Activated naive CD8-positive, alpha-beta T cell treated with anti-CD3 and anti-CD28 coated beads for 36 hours (primary cell): Measurements from ENCODE around the gene MYH8. TPM values are rescaled to one million over a fixed set of nuclear protein-coding genes. Genes with fewer than 3 reads are reported as not detected.

Source experiments
- DNase-seq: peaks from one replicate; pipeline ENCODE4 v3.0.0; 2021
- H3K27ac Mint-ChIP-seq: one replicate; pipeline ENCODE4 v1.8.0; 2022; ENCODE audit warnings: mild to moderate bottlenecking, moderate library complexity, mixed read lengths
- H3K27me3 Mint-ChIP-seq: one replicate; pipeline ENCODE4 v1.8.0; 2022; ENCODE audit warnings: mild to moderate bottlenecking, mixed read lengths
- H3K36me3 Mint-ChIP-seq: one replicate; pipeline ENCODE4 v1.8.0; 2021; ENCODE audit warnings: mild to moderate bottlenecking, mixed read lengths
- H3K4me1 Mint-ChIP-seq: one replicate; pipeline ENCODE4 v1.8.0; 2021; ENCODE audit warnings: mixed read lengths
- H3K4me3 Mint-ChIP-seq: one replicate; pipeline ENCODE4 v1.8.0; 2022; ENCODE audit warnings: mild to moderate bottlenecking, moderate library complexity, mixed read lengths
- H3K9me3 Mint-ChIP-seq: one replicate; pipeline ENCODE4 v1.8.0; 2022; ENCODE audit warnings: mixed read lengths
- total RNA-seq, 2 experiments: library from RNA; stranded (reverse); gene quantifications; one replicate each; pipeline ENCODE4 v1.2.3, GENCODE V29; 2021

Gene MYH8
- not detected for total RNA-seq

GRCh38 chr17:10421900-10422542, at the start of gene MYH8:
MYH8 (minus strand) TSS chr17:10421950; CDS start chr17:10420227, 1,723 bp downstream.
- no peaks in the 10 kb centered on the region for H3K36me3 Mint-ChIP-seq
- no peak for DNase-seq
- no peaks in the 10 kb centered on the region for H3K4me1 Mint-ChIP-seq
- peaks cover 24% of the 10 kb centered on the region for H3K27me3 Mint-ChIP-seq
- no peaks in the 10 kb centered on the region for H3K9me3 Mint-ChIP-seq
- H3K4me3 Mint-ChIP-seq: no peak within 1 kb of the TSS
- H3K27ac Mint-ChIP-seq: no peak within 1 kb of the TSS

GRCh38 chr17:10469459-10469858, 47.7 kb upstream of the MYH8 start, which contains the start of gene MYH4:
MYH4 (minus strand) TSS chr17:10469559; CDS start chr17:10466745, 2,814 bp downstream.
- H3K27me3 Mint-ChIP-seq: peaks cover 11% of the 10 kb centered on the region
- H3K4me3 Mint-ChIP-seq: no peak within 1 kb of the TSS
- DNase-seq: no peak
- no peak within 1 kb of the TSS for H3K27ac Mint-ChIP-seq
- H3K9me3 Mint-ChIP-seq: peaks cover 2% of the 10 kb centered on the region
- no peaks in the 10 kb centered on the region for H3K36me3 Mint-ChIP-seq
- H3K4me1 Mint-ChIP-seq: no peaks in the 10 kb centered on the region

- Mint-ChIP-seq H3K4me3 (no peak overlapping the region), H3K27me3 (peaks cover 4% of the 10 kb centered on the region), H3K9me3 (peaks cover 7% of the 10 kb centered on the region), H3K36me3 (no peaks in the 10 kb centered on the region), H3K27ac (no peak overlapping the region), H3K4me1 (no peaks in the 10 kb centered on the region)
- DNase-seq: no peak
Observed at GRCh38 chr17:10463402-10463801, 41.7 kb upstream of the MYH8 start.

- no peak overlapping the region for H3K4me3 Mint-ChIP-seq
- no peak for DNase-seq
- peaks cover 4% of the 10 kb centered on the region for H3K27me3 Mint-ChIP-seq
- H3K36me3 Mint-ChIP-seq: no peaks in the 10 kb centered on the region
- no peaks in the 10 kb centered on the region for H3K4me1 Mint-ChIP-seq
- H3K9me3 Mint-ChIP-seq: peaks cover 7% of the 10 kb centered on the region
- no peak overlapping the region for H3K27ac Mint-ChIP-seq
Observed at GRCh38 chr17:10460062-10460461, 38.3 kb upstream of the MYH8 start.

GRCh38 chr17:10458701-10459100, 37.0 kb upstream of the MYH8 start:
- Mint-ChIP-seq H3K9me3 (no peaks in the 10 kb centered on the region), H3K36me3 (no peaks in the 10 kb centered on the region), H3K27ac (no peak overlapping the region), H3K4me3 (no peak overlapping the region), H3K27me3 (peaks cover 4% of the 10 kb centered on the region), H3K4me1 (no peaks in the 10 kb centered on the region)
- DNase-seq: no peak

- Mint-ChIP-seq H3K27me3 (peaks cover 4% of the 10 kb centered on the region), H3K9me3 (no peaks in the 10 kb centered on the region), H3K4me3 (no peak overlapping the region), H3K4me1 (no peaks in the 10 kb centered on the region), H3K27ac (no peak overlapping the region), H3K36me3 (no peaks in the 10 kb centered on the region)
- DNase-seq: no peak
Observed at GRCh38 chr17:10457952-10458351, 36.2 kb upstream of the MYH8 start.

GRCh38 chr17:10447026-10447931, 25.5 kb upstream of the MYH8 start:
- H3K4me1 Mint-ChIP-seq: no peaks in the 10 kb centered on the region
- H3K27me3 Mint-ChIP-seq: peaks cover 11% of the 10 kb centered on the region
- H3K36me3 Mint-ChIP-seq: no peaks in the 10 kb centered on the region
- no peak overlapping the region for H3K27ac Mint-ChIP-seq
- no peak for DNase-seq
- H3K4me3 Mint-ChIP-seq: no peak overlapping the region
- H3K9me3 Mint-ChIP-seq: peaks cover 1% of the 10 kb centered on the region

GRCh38 chr17:10439816-10440215, 18.1 kb upstream of the MYH8 start:
- Mint-ChIP-seq H3K4me3 (no peak overlapping the region), H3K27ac (no peak overlapping the region), H3K4me1 (no peaks in the 10 kb centered on the region), H3K36me3 (no peaks in the 10 kb centered on the region), H3K9me3 (peaks cover 4% of the 10 kb centered on the region), H3K27me3 (peaks cover 43% of the 10 kb centered on the region)
- no peak for DNase-seq

GRCh38 chr17:10435096-10435495, 13.3 kb upstream of the MYH8 start:
- no peak overlapping the region for H3K27ac Mint-ChIP-seq
- no peaks in the 10 kb centered on the region for H3K36me3 Mint-ChIP-seq
- DNase-seq: no peak
- no peaks in the 10 kb centered on the region for H3K4me1 Mint-ChIP-seq
- no peak overlapping the region for H3K4me3 Mint-ChIP-seq
- peaks cover 51% of the 10 kb centered on the region for H3K27me3 Mint-ChIP-seq
- H3K9me3 Mint-ChIP-seq: peaks cover 10% of the 10 kb centered on the region

- no peaks in the 10 kb centered on the region for H3K36me3 Mint-ChIP-seq
- H3K9me3 Mint-ChIP-seq: peaks cover 6% of the 10 kb centered on the region
- H3K27ac Mint-ChIP-seq: no peak overlapping the region
- H3K4me3 Mint-ChIP-seq: no peak overlapping the region
- no peaks in the 10 kb centered on the region for H3K4me1 Mint-ChIP-seq
- DNase-seq: no peak
- peaks cover 38% of the 10 kb centered on the region for H3K27me3 Mint-ChIP-seq
Observed at GRCh38 chr17:10429421-10430045, 7.8 kb upstream of the MYH8 start.

GRCh38 chr17:10428781-10429180, 7.0 kb upstream of the MYH8 start:
- no peaks in the 10 kb centered on the region for H3K4me1 Mint-ChIP-seq
- H3K4me3 Mint-ChIP-seq: no peak overlapping the region
- H3K27ac Mint-ChIP-seq: no peak overlapping the region
- no peaks in the 10 kb centered on the region for H3K36me3 Mint-ChIP-seq
- peaks cover 36% of the 10 kb centered on the region for H3K27me3 Mint-ChIP-seq
- DNase-seq: no peak
- H3K9me3 Mint-ChIP-seq: peaks cover 6% of the 10 kb centered on the region

- H3K4me3 Mint-ChIP-seq: no peak overlapping the region
- no peaks in the 10 kb centered on the region for H3K36me3 Mint-ChIP-seq
- H3K4me1 Mint-ChIP-seq: no peaks in the 10 kb centered on the region
- H3K9me3 Mint-ChIP-seq: no peaks in the 10 kb centered on the region
- no peak for DNase-seq
- H3K27ac Mint-ChIP-seq: no peak overlapping the region
- H3K27me3 Mint-ChIP-seq: peaks cover 17% of the 10 kb centered on the region
Observed at GRCh38 chr17:10421211-10421610, 539 bp downstream of the MYH8 start.

GRCh38 chr17:10420811-10421210, 939 bp downstream of the MYH8 start:
- DNase-seq: no peak
- Mint-ChIP-seq H3K9me3 (no peaks in the 10 kb centered on the region), H3K27ac (no peak overlapping the region), H3K4me1 (no peaks in the 10 kb centered on the region), H3K4me3 (no peak overlapping the region), H3K36me3 (no peaks in the 10 kb centered on the region), H3K27me3 (peaks cover 21% of the 10 kb centered on the region)

GRCh38 chr17:10417431-10417830, 4.3 kb downstream of the MYH8 start:
- Mint-ChIP-seq H3K36me3 (no peaks in the 10 kb centered on the region), H3K27ac (no peak overlapping the region), H3K4me1 (no peaks in the 10 kb centered on the region), H3K9me3 (no peaks in the 10 kb centered on the region), H3K27me3 (peaks cover 13% of the 10 kb centered on the region), H3K4me3 (no peak overlapping the region)
- DNase-seq: no peak

- DNase-seq: no peak
- H3K4me1 Mint-ChIP-seq: no peaks in the 10 kb centered on the region
- no peak overlapping the region for H3K27ac Mint-ChIP-seq
- no peaks in the 10 kb centered on the region for H3K36me3 Mint-ChIP-seq
- H3K27me3 Mint-ChIP-seq: peaks cover 8% of the 10 kb centered on the region
- no peaks in the 10 kb centered on the region for H3K9me3 Mint-ChIP-seq
- H3K4me3 Mint-ChIP-seq: no peak overlapping the region
Observed at GRCh38 chr17:10415161-10415560, 6.6 kb downstream of the MYH8 start.
